Lower leg skin (tissue), 4 donors: ENCODE results near the gene MICAL2. TPM values are rescaled to one million over a fixed set of nuclear protein-coding genes. Genes with fewer than 3 reads are reported as not detected.

Source experiments
- DNase-seq, 2 donors: peaks; one replicate each; pipeline ENCODE4 v3.0.0-alpha.2; 2019; ENCODE audit warnings: low spot score in 2 of 2
- H3K4me3 ChIP-seq: fragments of 200-600 bp; sonication (generic); 2 replicates; pipeline ENCODE4 v1.5.1; 2017; ENCODE audit warnings: mild to moderate bottlenecking, low read depth; ENCODE audit not compliant: poor library complexity, severe bottlenecking
- CTCF ChIP-seq, 3 donors: fragments of 450-650 bp; IDR thresholded peaks; one replicate each; pipeline ENCODE4 v1.5.1; 2016; ENCODE audit warnings: antibody characterized with exemption in 3 of 3, mild to moderate bottlenecking in 3 of 3, moderate library complexity in 2 of 3
- POLR2A ChIP-seq, 2 donors: fragments of 450-650 bp; IDR thresholded peaks; one replicate each; pipeline ENCODE4 v1.6.1; 2016 to 2017; ENCODE audit warnings: antibody characterized with exemption in 2 of 2, mild to moderate bottlenecking in 1 of 2, moderate library complexity in 1 of 2
- WGBS, 2 donors: methylation state at CpG; one replicate each; pipeline ENCODE4 v1.1.5; 2018; 5-methylcytosine and 5-hydroxymethylcytosine counted together
- intact Hi-C: fragments of 100-400 bp; cut with DNase I; formaldehyde crosslinking; loops from one replicate; pipeline ENCODE4 v1.15.0; 2023; ENCODE audit warnings: low total_unique reads
- total RNA-seq, 4 donors: library from RNA; depleted of rRNA; stranded (reverse); fragments of >200 nt; gene quantifications; one replicate each; pipeline ENCODE4 v1.1.0, GENCODE V29; 2016

The MICAL2 gene
- total RNA-seq, 4 donors from 2014 or later: 117 to 238 (median 145) TPM

GRCh38 chr11:12123273-12123672 lies 12.9 kb downstream of the MICAL2 start:
- no peak overlapping the region for H3K4me3 ChIP-seq
- no peak for TF ChIP-seq POLR2A (IDR thresholded peaks at IDR 0.05)
- no peak for TF ChIP-seq CTCF (IDR thresholded peaks at IDR 0.05)
- intact Hi-C loops: no loop called here
- WGBS, 2 donors: 78 to 82% methylated on average over 4 of the region's 4 CpGs
- peak in 1 of 2 donors; percentile 31 for DNase-seq

GRCh38 chr11:12123799-12124198 lies 13.4 kb downstream of the MICAL2 start:
- 55 to 68% methylated on average over 3 of the region's 3 CpGs for WGBS, 2 donors
- intact Hi-C loops: no loop called here
- DNase-seq: no peak
- no peak overlapping the region for H3K4me3 ChIP-seq
- TF ChIP-seq POLR2A (IDR thresholded peaks at IDR 0.05) (no peak), CTCF (IDR thresholded peaks at IDR 0.05) (no peak)

- 85 to 90% methylated on average over 9 of the region's 9 CpGs for WGBS, 2 donors
- no peak overlapping the region for H3K4me3 ChIP-seq
- TF ChIP-seq CTCF (IDR thresholded peaks at IDR 0.05) (no peak), POLR2A (IDR thresholded peaks at IDR 0.05) (no peak)
- intact Hi-C loops: no loop called here
- no peak for DNase-seq
Observed at GRCh38 chr11:12124306-12124705, 13.9 kb downstream of the MICAL2 start.

- TF ChIP-seq CTCF (IDR thresholded peaks at IDR 0.05) (no peak), POLR2A (IDR thresholded peaks at IDR 0.05) (no peak)
- 82 to 85% methylated on average over 4 of the region's 4 CpGs for WGBS, 2 donors
- intact Hi-C loops: no loop called here
- no peak for DNase-seq
- no peak overlapping the region for H3K4me3 ChIP-seq
Observed at GRCh38 chr11:12125609-12126149, 15.3 kb downstream of the MICAL2 start.

GRCh38 chr11:12126344-12127019 lies 16.1 kb downstream of the MICAL2 start:
- DNase-seq: no peak
- 66 to 82% methylated on average over 4 of the region's 4 CpGs for WGBS, 2 donors

More at GRCh38 chr11:12126344-12127019, 16.1 kb downstream of the MICAL2 start:
- intact Hi-C loops: no loop called here
- H3K4me3 ChIP-seq: no peak overlapping the region
- no peak for TF ChIP-seq CTCF (IDR thresholded peaks at IDR 0.05)
- no peak for TF ChIP-seq POLR2A (IDR thresholded peaks at IDR 0.05)
